ENCODE measurements around the gene SLMAP. TPM values are rescaled to one million over a fixed set of nuclear protein-coding genes. Genes with fewer than 3 reads are reported as not detected.

Gene SLMAP
- total and polyA plus RNA-seq, 2 donors, result 25.8 to 36.3 TPM

GRCh38 chr3:57942388-57942787 is 186.3 kb downstream of the SLMAP start:
- Histone ChIP-seq H3K27ac (ENCODE audit: low read depth in 1 of 2, low read length in 1 of 2) (no peak overlapping the region), H3K4me3 (ENCODE audit: low read length in 2 of 2) (no peak overlapping the region), H3K9me3 (ENCODE audit: control insufficient read depth in 2 of 2, insufficient read depth in 1 of 2, low read length in 1 of 2) (no peaks in the 10 kb centered on the region), H3K27me3 (ENCODE audit: control insufficient read depth in 2 of 2, insufficient read depth in 1 of 2, low read length in 1 of 2) (no peaks in the 10 kb centered on the region), H3K36me3 (ENCODE audit: control insufficient read depth in 2 of 2, insufficient read depth in 2 of 2, low read length in 1 of 2) (no peaks in the 10 kb centered on the region), H3K4me1 (ENCODE audit: control insufficient read depth in 2 of 2, insufficient read depth in 2 of 2, low read length in 2 of 2) (no peaks in the 10 kb centered on the region)
- DNase-seq (ENCODE audit: low read depth in 6 of 9, low spot score in 9 of 9), result no peak

GRCh38 chr3:57942872-57943283 is 186.8 kb downstream of the SLMAP start:
- no peak overlapping the region for H3K27ac ChIP-seq (ENCODE audit: low read depth in 1 of 2, low read length in 1 of 2)
- H3K4me1 ChIP-seq (ENCODE audit: control insufficient read depth in 2 of 2, insufficient read depth in 2 of 2, low read length in 2 of 2), result no peaks in the 10 kb centered on the region
- 93% methylated on average over 4 of the region's 4 CpGs for WGBS
- no peak for DNase-seq (ENCODE audit: low read depth in 6 of 9, low spot score in 9 of 9)
- H3K4me3 ChIP-seq (ENCODE audit: low read length in 2 of 2), result no peak overlapping the region
- no peaks in the 10 kb centered on the region for H3K36me3 ChIP-seq (ENCODE audit: control insufficient read depth in 2 of 2, insufficient read depth in 2 of 2, low read length in 1 of 2)
- no peaks in the 10 kb centered on the region for H3K27me3 ChIP-seq (ENCODE audit: control insufficient read depth in 2 of 2, insufficient read depth in 1 of 2, low read length in 1 of 2)
- no peaks in the 10 kb centered on the region for H3K9me3 ChIP-seq (ENCODE audit: control insufficient read depth in 2 of 2, insufficient read depth in 1 of 2, low read length in 1 of 2)

DNA sequence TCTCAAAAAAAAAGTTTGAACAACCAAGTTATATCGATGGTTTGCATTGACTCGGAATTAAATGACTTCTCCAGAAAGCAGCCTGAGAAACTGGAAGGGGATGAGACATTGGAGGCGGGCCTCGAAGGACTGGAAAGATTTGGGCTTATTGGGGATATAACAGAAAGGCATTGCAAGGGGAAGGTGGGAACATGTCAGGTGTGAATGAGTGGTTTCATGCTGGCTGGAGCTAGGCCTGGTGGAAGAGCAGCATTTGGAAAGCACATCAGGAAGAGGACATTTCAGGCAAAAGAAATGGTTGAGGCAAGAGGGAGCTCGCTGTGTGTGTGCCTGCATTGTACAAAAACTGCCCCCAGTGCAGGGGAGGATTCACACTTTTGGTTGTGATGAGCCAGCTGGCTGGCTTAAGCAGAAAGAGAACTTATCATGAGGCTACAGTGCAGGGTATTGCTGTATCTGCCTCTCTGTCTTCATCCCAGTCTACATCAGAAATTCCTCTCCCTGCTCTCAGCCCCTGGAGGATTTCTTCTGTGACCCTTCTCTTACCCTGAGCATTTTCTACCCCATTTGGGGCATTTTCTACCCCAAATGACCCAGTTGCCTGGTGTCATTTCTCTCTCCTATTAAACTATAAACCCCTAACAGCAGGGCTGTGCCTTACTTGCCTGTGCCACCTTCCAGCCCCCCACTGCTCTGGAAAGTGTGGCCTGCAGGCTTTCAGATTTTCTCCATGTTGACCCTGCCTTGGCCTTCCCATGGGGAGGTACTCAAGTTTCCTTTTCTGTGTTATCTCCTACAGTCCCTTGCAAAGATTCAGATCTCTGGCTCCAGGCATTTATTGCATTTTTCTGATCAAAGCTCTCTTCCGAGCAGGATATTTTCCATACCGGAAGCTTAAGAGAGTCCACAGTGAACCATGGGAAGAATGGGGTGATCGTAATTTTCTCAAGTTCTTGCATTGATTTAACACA is 187.7 kb downstream of the SLMAP start:
- H3K4me1 ChIP-seq (ENCODE audit: control insufficient read depth in 2 of 2, insufficient read depth in 2 of 2, low read length in 2 of 2), result no peaks in the 10 kb centered on the region
- H3K27me3 ChIP-seq (ENCODE audit: control insufficient read depth in 2 of 2, insufficient read depth in 1 of 2, low read length in 1 of 2), result no peaks in the 10 kb centered on the region
- H3K36me3 ChIP-seq (ENCODE audit: control insufficient read depth in 2 of 2, insufficient read depth in 2 of 2, low read length in 1 of 2), result no peaks in the 10 kb centered on the region
- WGBS, result 96% methylated on average over 8 of the region's 8 CpGs
- no peaks in the 10 kb centered on the region for H3K9me3 ChIP-seq (ENCODE audit: control insufficient read depth in 2 of 2, insufficient read depth in 1 of 2, low read length in 1 of 2)
- no peak for DNase-seq (ENCODE audit: low read depth in 6 of 9, low spot score in 9 of 9)
- no peak overlapping the region for H3K4me3 ChIP-seq (ENCODE audit: low read length in 2 of 2)
- H3K27ac ChIP-seq (ENCODE audit: low read depth in 1 of 2, low read length in 1 of 2), result no peak overlapping the region

- Histone ChIP-seq H3K9me3 (ENCODE audit: control insufficient read depth in 2 of 2, insufficient read depth in 1 of 2, low read length in 1 of 2) (no peaks in the 10 kb centered on the region), H3K27ac (ENCODE audit: low read depth in 1 of 2, low read length in 1 of 2) (no peak overlapping the region), H3K4me3 (ENCODE audit: low read length in 2 of 2) (no peak overlapping the region), H3K4me1 (ENCODE audit: control insufficient read depth in 2 of 2, insufficient read depth in 2 of 2, low read length in 2 of 2) (peaks cover 3 to 8% of the 10 kb centered on the region in 2 donors), H3K27me3 (ENCODE audit: control insufficient read depth in 2 of 2, insufficient read depth in 1 of 2, low read length in 1 of 2) (no peaks in the 10 kb centered on the region), H3K36me3 (ENCODE audit: control insufficient read depth in 2 of 2, insufficient read depth in 2 of 2, low read length in 1 of 2) (no peaks in the 10 kb centered on the region)
- 97% methylated on average over 5 of the region's 5 CpGs for WGBS
- DNase-seq (ENCODE audit: low read depth in 6 of 9, low spot score in 9 of 9), result no peak
These were observed 190.9 kb downstream of the SLMAP start for GRCh38 chr3:57946970-57947381.

- DNase-seq (ENCODE audit: low read depth in 6 of 9, low spot score in 9 of 9), result no peak
These were observed 192.1 kb downstream of the SLMAP start for GRCh38 chr3:57948080-57948671.

GRCh38 chr3:57948781-57949242 is 192.7 kb downstream of the SLMAP start:
- Histone ChIP-seq H3K27ac (ENCODE audit: low read depth in 1 of 2, low read length in 1 of 2) (no peak overlapping the region), H3K27me3 (ENCODE audit: control insufficient read depth in 2 of 2, insufficient read depth in 1 of 2, low read length in 1 of 2) (no peaks in the 10 kb centered on the region), H3K9me3 (ENCODE audit: control insufficient read depth in 2 of 2, insufficient read depth in 1 of 2, low read length in 1 of 2) (no peaks in the 10 kb centered on the region), H3K4me1 (ENCODE audit: control insufficient read depth in 2 of 2, insufficient read depth in 2 of 2, low read length in 2 of 2) (peaks cover 3 to 8% of the 10 kb centered on the region in 2 donors), H3K4me3 (ENCODE audit: low read length in 2 of 2) (no peak overlapping the region), H3K36me3 (ENCODE audit: control insufficient read depth in 2 of 2, insufficient read depth in 2 of 2, low read length in 1 of 2) (no peaks in the 10 kb centered on the region)
- DNase-seq (ENCODE audit: low read depth in 6 of 9, low spot score in 9 of 9), result no peak
- WGBS, result 95% methylated on average over 9 of the region's 9 CpGs

More at GRCh38 chr3:57948080-57948671, 192.1 kb downstream of the SLMAP start:
- peaks cover 3 to 8% of the 10 kb centered on the region in 2 donors for H3K4me1 ChIP-seq (ENCODE audit: control insufficient read depth in 2 of 2, insufficient read depth in 2 of 2, low read length in 2 of 2)
- H3K9me3 ChIP-seq (ENCODE audit: control insufficient read depth in 2 of 2, insufficient read depth in 1 of 2, low read length in 1 of 2), result no peaks in the 10 kb centered on the region
- H3K36me3 ChIP-seq (ENCODE audit: control insufficient read depth in 2 of 2, insufficient read depth in 2 of 2, low read length in 1 of 2), result no peaks in the 10 kb centered on the region
- H3K4me3 ChIP-seq (ENCODE audit: low read length in 2 of 2), result no peak overlapping the region
- no peaks in the 10 kb centered on the region for H3K27me3 ChIP-seq (ENCODE audit: control insufficient read depth in 2 of 2, insufficient read depth in 1 of 2, low read length in 1 of 2)
- 96% methylated on average over 12 of the region's 12 CpGs for WGBS
- no peak overlapping the region for H3K27ac ChIP-seq (ENCODE audit: low read depth in 1 of 2, low read length in 1 of 2)

DNA sequence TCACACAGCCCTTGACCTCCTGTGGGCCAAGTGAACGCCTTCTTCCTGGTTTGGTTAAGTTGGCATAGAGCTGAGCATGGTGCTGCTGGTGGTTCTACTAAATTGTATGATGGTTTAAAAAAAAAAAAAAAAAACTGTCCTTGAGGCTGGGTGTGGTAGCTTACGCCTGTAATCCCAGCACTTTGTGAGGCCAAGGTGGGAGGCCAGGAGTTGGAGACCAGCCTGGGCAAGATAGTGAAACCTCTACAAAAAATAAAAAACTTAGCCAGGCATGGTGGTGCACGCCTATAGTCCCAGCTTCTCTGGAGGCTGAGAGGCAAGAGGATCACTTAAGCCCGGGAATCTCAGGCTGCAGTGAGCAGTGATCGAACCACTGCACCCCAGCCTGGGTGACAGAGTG is 193.2 kb downstream of the SLMAP start:
- no peaks in the 10 kb centered on the region for H3K27me3 ChIP-seq (ENCODE audit: control insufficient read depth in 2 of 2, insufficient read depth in 1 of 2, low read length in 1 of 2)
- no peaks in the 10 kb centered on the region for H3K36me3 ChIP-seq (ENCODE audit: control insufficient read depth in 2 of 2, insufficient read depth in 2 of 2, low read length in 1 of 2)
- WGBS, result 97% methylated on average over 5 of the region's 5 CpGs
- no peak overlapping the region for H3K4me3 ChIP-seq (ENCODE audit: low read length in 2 of 2)
- no peak overlapping the region for H3K27ac ChIP-seq (ENCODE audit: low read depth in 1 of 2, low read length in 1 of 2)
- DNase-seq (ENCODE audit: low read depth in 6 of 9, low spot score in 9 of 9), result no peak
- H3K9me3 ChIP-seq (ENCODE audit: control insufficient read depth in 2 of 2, insufficient read depth in 1 of 2, low read length in 1 of 2), result no peaks in the 10 kb centered on the region
- H3K4me1 ChIP-seq (ENCODE audit: control insufficient read depth in 2 of 2, insufficient read depth in 2 of 2, low read length in 2 of 2), result peaks cover 3 to 8% of the 10 kb centered on the region in 2 donors

DNA sequence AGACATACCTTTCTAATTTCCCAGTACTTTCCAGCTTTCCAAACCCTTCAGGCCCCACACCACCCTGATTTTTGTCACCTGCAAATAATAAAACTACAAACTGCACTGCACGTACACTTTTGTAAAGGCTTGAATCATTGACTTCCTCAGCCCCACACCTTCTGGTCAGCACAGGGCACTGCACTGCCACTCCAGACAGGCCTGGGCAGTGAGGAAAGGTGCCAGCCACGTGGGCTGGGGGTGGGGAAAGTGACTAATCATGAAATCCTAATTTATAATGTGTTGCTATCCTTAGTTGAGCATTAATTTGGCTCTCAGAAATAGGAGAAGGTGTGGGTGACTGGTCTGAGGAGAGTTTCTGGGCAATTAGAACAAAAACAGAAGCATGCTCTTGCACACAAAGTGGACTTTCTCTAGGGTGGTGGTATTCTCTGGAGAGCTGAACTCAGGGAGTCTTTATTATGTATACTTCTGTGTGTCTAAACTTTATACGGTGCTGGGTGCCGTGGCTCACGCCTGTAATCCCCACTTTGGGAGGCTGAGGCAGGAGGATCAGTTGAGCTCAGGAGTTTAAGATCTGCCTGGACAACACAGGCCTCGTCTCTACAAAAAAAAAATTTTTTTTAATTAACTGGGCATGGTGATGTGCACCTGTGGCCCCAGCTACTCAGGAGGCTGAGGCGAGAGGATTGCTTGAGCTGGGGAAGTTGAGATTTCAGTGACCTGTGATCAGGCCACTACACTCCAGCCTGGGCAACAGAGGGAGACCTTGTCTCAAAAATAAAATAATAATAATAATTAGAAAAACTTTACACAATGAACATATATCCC is 193.9 kb downstream of the SLMAP start:
- Histone ChIP-seq H3K27me3 (ENCODE audit: control insufficient read depth in 2 of 2, insufficient read depth in 1 of 2, low read length in 1 of 2) (no peaks in the 10 kb centered on the region), H3K4me1 (ENCODE audit: control insufficient read depth in 2 of 2, insufficient read depth in 2 of 2, low read length in 2 of 2) (peaks cover 3 to 8% of the 10 kb centered on the region in 2 donors), H3K27ac (ENCODE audit: low read depth in 1 of 2, low read length in 1 of 2) (no peak overlapping the region), H3K36me3 (ENCODE audit: control insufficient read depth in 2 of 2, insufficient read depth in 2 of 2, low read length in 1 of 2) (no peaks in the 10 kb centered on the region), H3K4me3 (ENCODE audit: low read length in 2 of 2) (no peak overlapping the region), H3K9me3 (ENCODE audit: control insufficient read depth in 2 of 2, insufficient read depth in 1 of 2, low read length in 1 of 2) (no peaks in the 10 kb centered on the region)
- 93% methylated on average over 7 of the region's 7 CpGs for WGBS
- DNase-seq (ENCODE audit: low read depth in 6 of 9, low spot score in 9 of 9), result no peak

Measured in thymus (tissue), 11 donors.